HG02970 (cell line): ENCODE results near the gene SASH1.
"Not testable (repeated sequence)": the region's sequence is repeated elsewhere in the genome, so short reads cannot be mapped to it uniquely, and the experiment has no call there.

Experiments used
- ATAC-seq: cut with Tn5 transposase; IDR thresholded peaks from one replicate; pipeline ENCODE4 v1.9.1; 2021; ENCODE audit warnings: mild to moderate bottlenecking, moderate library complexity, moderate number of reproducible peaks; ENCODE audit not compliant: unreplicated experiment, low FRiP score

The SASH1 gene

DNA sequence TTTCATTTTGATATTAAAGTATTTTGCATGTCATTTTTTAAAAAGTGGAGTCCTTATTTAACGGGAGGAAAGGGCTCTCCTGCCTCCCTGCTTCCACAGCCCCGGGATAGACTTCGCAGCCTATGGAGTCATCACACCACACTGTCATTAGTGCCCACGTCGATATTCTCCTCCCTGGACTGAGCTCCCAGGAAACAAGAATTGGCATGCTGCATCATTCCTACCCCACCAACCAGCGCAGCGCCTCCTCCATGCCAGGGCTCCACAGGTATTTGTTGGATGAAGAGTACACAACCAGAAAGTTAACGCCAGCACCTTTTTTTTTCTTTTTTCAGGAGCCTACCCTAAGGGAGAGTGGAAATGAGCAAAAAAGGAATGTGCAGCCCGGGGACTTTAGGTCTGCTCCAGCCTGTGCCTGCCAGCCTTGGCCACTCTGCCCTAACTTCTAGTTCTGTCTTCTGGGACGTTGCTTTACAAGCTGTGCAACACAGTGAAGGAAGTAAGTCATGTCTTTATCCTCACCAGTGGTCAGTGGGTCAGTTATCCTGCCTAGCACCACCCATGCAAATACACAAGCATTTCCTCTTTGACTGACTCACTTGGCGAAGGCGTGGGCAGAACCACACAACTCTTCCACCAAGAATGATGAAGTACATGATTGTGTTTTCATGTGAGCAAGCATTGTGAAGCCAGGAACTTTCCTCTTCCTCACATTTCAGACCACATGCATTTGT lies 223.5 kb downstream of the SASH1 start:
- no peak for ATAC-seq

DNA sequence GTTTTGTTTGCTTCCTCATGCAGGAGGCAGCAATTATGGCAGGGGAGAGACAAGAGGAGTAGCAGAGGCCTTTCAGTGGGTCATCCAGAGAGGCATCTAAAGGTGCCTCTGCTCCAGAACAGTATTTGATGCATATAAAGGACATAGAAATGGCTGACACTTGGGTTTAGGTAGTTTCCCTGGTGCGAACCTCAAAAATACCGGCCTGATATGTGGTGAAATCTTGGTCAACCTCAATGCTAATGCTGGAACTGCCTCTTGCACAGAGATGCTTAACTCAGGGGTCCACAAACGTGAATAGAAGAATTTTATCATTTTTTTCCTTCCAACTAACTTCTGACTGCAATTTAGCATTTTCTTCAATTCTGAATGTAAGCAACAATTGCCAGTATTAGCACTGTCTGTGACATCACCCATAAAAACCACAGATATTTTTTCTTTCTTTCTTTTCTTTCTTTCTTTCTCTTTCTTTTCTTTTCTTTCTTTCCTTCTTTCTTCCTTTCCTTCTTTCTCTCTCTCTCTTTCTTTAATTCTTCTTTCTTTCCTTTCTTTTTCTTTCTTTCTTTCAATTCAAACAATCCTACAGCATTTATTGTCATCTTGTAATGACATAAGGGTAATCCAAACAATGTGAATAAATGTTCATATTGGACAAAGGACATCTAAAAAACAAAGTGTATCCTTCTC lies 224.2 kb downstream of the SASH1 start:
- no peak for ATAC-seq

DNA sequence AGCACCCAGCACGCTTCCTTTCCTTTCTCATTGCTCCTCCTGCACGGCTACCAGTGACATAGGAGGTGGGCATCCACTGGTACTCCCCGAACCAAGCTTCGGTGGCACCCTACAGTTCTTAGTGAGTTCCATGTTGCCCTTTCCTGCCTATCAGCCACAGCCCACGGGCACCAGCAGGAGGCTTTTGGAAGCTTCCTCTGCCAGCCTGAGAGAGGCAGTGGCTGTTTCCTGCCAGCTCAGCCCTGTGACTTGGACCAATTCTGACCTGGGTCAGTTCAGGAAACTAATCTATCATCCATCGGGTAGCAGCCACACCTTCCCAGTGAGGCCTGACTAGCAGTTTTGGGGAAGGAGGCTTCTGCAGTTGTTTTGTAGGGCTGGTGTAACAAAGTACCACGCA lies 227.8 kb downstream of the SASH1 start:
- ATAC-seq = no peak

DNA sequence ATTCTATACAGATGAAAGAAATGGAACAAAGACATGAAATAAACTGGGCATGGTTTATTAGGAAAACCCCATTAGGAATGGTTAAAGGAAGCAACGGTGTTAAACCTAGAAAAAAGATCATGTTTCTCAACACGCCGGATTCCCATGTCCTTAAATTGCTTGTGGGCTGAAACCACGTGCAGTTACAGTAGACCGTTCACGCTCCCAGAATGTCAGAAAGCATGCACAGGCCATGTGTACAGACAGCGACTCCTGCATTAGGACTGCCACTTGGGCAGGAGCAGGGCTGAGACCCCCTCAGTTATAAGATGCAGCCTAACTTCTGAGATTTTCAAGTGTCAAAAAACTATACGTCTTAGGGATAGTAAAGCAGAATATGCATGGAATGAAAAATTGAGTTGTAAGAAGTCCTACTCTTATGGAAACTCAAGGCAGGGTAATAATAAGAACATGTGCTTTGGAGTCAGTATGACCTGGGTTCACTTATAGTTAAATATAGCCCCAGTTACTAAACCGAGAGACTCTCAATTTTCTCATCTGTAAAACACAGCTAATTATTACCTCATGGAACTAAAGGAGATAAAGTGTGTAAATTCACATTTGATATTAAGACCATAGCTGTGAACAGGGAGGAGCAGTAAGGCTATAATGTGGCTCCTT lies 230.2 kb downstream of the SASH1 start:
- no peak for ATAC-seq

DNA sequence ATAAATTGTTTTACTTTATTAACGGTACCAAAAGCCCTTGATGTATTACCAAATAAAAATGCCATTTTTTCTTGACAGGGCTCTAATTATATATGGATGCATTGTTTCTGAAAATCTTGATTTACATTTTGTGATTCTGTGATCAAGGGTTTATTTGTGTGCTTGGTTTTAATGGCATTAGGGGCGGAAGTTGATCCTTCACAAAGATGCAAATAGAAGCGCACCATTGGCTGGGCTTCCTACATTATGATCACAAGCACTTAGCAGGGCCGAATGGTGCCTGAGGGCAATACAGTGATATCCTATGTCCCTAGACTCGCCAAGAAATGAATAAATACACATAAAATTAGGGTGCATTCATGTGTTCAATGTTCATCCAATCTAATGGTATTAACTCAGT lies 231.3 kb downstream of the SASH1 start:
- no peak for ATAC-seq

DNA sequence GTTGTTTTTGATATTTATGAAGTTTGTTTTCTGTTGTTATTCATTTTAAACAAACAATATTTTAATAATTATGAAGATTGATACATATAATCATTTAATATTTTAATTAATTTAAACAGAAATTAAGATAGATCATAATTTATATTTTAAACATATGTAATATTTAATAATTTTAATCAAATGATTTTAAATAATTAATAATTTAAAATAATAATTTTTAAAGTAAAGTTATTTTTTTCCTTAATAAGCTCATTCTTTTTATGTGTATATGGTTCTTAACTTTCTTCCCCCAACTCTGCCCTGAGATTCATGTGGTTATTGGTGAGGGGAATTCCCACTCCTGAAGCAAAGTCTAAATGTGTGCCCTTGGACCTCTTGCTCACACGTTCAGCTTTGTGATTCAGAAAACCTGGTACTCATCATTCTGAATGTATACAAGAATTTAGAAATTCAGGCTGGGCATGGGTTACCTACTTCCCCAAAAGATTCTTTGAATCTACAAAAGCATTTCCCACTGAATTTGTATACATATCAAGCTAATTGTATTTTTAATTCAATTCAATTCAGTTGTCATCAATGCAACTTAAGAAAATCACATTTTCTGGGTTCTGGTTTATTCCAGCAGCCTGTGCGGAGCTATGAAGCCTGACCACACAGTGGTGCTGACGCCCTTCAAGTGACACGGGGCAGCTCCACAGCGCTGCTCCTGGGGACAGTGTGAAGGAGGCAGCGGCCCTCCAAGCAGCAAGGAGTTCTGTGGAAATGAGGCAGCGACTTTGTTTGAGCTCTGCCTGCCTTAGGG lies 235.2 kb downstream of the SASH1 start:
- ATAC-seq = peak; percentile 71

DNA sequence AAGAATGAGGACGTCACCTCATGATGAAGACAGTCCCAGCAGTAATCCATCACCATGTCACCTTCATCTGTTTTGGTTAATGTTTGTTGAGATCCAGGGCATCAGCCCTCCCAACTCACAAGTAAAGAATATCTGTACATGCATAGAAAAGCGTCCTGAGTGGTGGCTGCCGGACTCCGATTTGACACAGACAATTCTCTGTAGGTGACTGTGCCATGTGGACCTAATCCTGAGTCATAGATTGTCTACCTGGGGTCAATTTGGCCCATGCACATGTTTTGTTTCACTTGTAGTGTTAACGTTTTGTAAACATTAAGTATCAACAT lies 235.8 kb downstream of the SASH1 start:
- ATAC-seq = peak; percentile 19

DNA sequence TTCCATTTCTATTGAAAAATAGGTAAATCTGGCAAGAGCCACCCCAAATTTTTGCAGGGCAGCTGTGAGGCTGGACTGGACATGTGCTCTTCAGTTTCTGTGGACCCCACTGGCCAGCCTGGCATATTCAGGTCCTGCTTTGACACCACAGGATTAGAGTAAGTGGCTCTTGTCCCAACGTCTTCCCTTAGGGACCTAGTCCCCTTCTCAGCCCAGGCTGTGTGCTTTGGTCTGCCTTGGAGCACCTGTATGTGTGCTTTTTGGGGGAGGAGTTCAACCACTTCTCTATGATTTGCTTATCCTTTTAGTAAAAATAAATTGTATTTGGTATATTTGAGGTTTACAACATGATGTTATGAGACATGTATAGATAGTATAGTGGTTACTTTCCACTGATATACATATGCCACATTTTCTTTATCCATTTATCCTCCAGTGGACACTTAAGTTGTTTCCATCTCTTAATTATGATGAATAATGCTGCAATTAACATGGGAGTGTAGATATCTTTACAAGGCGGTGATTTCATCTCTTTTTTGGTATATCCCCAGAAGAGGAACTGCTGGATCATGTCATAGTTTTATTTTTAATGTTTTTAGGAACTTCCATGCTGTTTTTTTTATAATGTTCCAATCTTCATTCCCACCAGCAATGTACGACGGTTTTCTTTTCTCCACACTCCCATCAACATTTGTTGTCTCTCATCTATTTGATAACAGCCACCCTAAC lies 236.4 kb downstream of the SASH1 start:
- ATAC-seq = no peak

DNA sequence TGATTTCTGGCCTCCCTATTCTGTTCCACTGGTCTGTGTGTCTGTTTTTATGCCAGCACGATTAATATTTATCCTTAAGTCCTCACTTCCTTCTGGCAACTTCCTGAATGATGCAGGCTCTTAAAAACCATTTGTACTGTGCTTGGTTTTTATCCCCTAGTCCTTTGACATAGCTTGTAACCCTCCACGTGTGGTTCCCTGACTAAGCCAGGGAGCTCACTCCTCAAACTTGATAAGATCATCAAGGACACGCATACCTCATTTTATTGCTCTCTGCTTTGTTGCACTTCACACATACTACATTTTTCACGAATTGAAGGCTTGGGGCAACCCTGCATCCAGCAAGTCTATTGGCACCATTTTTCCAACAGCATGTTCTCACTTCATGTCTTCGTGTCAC lies 237.8 kb downstream of the SASH1 start:
- no peak for ATAC-seq

DNA sequence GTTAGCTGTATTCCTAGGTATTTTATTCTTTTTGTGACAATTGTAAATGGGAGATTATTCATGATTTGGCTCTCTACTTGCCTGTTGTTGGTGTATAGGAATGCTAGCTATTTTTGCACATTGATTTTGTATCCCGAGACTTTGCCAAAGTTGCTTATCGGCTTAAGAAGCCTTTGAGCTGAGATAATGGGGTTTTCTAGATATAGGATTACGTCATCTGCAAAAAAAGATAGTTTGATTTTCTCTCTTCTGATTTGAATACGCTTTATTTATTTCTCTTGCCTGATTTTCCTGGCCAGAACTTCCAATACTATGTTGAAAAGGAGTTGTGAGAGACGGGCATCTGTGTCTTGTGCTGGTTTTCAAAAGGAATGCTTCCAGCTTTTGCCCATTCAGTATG lies 241.0 kb downstream of the SASH1 start:
- ATAC-seq = no peak

DNA sequence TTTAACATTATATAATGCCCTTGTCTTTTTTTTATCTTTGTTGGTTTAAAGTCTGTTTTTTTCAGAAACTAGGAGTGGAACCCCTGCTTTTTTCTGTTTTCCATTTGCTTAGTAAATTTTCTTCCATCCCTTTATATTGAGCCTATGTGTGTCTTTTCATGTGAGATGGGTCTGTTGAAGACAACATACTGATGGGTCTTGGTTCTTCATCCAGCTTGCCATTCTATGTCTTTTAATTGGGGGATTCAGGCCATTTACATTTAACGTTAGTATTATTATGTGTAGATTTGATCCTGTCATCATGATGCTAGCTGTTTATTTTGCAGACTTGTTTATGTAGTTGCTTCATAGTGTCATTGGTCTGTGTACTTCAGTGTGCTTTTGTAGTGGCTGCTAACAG lies 243.0 kb downstream of the SASH1 start:
- ATAC-seq = not testable (repeated sequence)

DNA sequence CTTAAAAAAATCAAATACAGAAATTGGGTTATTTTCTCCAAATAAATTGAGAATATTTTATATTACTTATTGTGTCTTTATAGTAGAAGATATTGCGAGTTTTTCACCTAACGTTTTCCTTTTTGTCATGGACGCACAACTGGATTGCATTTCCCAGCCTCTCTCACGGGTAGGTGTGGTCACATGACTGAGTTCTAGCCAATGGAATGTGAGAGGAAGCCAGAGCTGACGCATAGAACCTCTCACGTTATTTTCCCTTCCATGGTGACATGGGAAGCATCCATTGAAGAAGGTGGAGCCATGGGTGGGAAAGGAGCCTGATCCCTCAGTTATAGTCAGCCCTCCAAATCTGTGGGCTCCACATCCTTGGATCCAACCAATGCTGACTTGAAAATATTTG lies 248.2 kb downstream of the SASH1 start:
- ATAC-seq = no peak

DNA sequence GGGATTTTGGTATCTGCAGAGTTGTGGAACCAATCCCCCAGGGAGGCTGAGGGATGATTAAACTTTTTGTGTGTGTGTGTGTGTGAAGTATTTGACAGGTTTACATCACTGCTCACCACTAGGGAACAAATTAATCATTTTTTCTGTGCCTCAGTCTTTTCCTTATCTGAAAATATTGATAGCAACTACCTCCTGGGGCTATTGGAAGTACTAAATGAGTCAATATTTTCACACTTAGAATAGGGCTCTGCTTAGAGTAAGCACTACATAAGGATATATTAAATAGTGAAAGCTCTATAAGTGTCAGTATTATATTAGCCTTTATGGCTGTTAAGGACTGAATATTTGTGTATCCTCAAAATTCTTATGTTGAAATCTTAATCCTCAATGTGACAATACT lies 249.0 kb downstream of the SASH1 start:
- ATAC-seq = no peak

DNA sequence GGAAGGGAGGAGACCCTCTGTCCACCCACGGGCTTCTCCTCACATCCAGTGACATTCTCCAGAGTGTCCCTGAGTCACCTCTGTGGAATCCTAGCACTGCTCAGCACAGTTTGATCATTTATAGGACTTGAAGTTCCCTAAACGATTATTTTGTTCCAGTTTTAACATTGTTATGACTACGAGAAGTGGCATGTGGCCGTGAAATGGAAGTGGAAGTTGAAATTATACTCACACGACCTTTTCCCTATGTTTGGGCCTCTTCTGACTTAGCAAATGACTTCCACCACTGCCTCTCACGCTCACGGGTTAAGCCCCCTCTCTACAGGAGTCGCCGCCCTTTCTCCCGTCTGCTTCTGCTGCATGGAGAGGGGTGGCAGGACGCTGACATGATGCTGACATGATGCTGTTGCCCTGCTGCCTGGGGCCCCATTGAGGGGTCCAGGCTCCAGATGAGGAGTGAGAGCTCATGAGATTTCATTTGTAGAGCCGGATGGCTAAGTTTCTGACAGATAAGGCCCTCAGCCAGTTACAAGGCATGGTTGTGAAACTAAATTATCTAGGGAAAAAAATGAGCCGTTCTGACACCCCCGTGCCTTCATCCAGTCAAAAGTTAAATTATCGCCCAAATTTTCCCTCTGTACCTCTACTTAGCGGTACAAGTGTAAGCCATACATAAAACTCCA lies 250.6 kb downstream of the SASH1 start:
- no peak for ATAC-seq

DNA sequence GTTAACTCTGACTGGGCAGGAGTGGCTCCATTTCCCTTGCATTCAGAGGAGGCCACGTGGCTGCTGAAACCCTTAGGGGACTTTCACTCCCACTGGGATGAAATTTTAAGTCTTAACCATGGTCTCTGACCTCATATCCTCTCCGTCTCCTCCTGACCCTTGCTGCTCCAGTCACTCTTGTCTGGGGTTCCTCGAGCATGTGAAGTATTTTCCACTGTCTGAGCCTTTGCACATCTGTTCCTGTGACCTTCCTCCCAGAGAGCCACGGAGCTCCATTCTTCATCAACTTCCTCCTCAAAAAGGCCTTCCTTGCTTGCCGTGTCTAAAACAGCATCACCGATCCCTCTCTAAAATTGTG lies 251.2 kb downstream of the SASH1 start:
- no peak for ATAC-seq

DNA sequence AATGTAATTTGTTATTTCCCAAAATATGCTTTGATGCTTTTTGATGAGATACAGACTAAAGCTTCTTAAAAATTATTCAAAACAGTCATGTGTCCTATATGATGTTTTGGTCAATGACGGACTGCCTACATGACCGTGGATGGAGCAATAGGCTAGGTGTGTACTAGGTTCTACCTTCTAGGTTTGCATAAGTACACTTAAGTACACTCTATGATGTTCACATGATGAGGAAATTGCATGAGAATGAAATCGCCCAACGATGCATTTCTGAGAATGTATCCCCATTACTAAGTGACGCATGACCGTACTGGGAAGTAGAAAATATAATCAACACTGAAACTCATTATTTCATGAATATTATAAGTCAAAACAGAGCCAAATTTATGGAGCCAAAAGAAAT lies 252.9 kb downstream of the SASH1 start:
- ATAC-seq = no peak

DNA sequence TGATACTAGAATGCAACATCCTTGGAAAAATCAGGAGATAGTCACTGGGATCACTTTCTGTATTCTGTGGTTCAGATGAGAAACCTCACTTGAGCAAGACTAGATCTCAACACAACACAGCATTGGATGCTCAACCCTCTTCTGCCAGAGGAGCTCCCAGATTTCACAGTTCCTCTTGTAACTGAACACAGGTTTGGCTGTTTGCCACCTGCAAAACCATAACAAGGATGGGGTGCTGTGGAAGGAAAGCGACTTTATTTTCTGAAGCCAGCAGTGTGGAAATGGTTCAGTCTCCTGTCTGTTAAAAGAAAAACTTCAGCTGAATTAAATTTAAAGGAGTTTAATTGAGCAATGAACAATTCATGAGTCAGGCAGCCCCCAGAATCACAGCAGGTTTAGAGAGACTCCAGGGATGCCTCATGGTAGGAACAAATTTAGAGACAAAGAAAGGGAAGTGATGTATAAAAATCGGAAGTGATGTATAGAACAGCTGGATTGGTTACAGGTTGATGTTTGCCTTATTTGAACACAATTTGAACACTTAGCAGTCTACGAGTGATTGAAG lies 254.3 kb downstream of the SASH1 start:
- no peak for ATAC-seq

DNA sequence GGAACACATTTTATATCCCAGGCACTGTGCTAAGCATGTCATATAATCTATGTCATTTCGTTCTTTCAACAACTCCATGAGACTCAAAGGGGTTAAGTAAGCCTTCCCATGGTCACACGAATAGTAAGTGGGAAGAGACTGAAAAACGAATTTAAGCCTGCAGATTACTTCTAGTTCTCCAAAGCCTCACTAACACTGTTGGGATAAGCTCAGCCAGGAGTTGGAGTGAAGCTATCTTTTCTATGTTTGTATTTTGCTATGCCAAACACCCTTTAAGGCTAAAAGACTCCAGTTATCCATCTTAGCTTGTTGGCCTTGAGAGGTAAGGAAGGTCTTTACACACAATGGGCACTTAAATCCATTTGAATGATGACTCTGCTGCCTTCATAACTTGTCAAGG lies 256.1 kb downstream of the SASH1 start:
- ATAC-seq = no peak

DNA sequence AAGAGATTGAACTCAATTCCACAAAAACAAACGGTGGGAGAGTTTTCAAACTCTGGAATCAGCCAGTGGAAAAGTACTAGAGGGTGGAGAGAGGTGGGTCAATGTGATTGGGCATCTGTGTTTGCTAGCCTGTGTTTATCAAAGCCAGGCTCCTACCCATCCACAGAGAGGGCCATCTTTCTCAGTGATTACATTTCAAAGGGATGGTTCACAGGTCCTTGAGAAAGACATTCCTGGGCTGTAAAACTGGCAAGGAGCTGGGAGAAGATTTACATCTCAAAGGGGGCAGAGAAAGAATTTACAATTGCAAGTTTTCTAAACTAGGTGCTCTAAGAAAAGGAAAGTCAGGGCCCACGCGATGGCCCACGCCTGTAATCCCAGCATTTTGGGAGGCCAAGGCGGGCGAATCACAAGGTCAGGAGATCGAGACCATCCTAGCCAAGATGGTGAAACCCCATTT lies 257.4 kb downstream of the SASH1 start:
- no peak for ATAC-seq
